Measurements from ENCODE around the gene NKRF. TPM values are rescaled to one million over a fixed set of nuclear protein-coding genes. Genes with fewer than 3 reads are reported as not detected.
A peak's percentile ranks its signal among the peaks of the same experiment; 100 is the strongest.
"Not testable (repeated sequence)": the region's sequence is repeated elsewhere in the genome, so short reads cannot be mapped to it uniquely, and the experiment has no call there.

NKRF gene
- polyA plus RNA-seq (2012; ENCODE audit: insufficient read depth, insufficient read length) = 14.3 TPM

DNA sequence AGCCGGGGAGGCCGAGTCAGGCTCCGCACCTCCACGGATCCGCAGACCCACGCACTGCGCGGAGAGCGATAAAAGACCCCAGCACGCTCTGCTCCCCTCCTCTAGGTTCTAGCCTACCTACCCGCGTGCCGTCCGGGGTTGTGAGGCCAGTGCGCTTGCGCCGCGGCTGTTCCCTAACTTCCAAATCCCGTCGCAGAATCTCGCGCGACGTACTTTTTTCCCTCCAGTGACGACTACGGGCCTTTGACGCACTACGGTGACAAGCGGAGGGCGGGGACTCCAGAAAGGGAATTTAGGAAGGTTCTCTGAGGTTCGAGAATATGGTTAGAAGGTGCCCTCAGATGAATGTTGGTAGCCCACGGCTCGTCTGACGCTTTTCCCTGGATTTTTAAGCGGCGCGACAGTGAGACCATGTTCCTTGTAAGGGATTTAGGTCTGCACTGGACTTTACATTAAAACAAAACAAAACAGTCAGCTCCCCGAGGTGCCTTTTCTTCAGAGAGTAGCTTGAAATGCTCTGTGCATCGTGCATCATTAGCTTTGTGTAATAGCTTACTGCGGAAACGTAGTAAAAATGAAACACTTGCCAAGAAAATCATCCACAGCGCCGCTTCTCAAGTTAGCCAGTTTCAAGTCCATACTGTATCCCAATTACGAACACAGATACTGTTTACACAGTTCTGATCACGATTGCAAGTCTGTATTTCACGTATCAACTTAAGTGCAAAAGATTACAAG lies at the start of gene NKRF:
Gene NKRF (minus strand): TSS at position 145 of the 738 bp plus-strand sequence.
- peak; percentile 87 for DNase-seq (ENCODE audit: low read depth, low spot score)

DNA sequence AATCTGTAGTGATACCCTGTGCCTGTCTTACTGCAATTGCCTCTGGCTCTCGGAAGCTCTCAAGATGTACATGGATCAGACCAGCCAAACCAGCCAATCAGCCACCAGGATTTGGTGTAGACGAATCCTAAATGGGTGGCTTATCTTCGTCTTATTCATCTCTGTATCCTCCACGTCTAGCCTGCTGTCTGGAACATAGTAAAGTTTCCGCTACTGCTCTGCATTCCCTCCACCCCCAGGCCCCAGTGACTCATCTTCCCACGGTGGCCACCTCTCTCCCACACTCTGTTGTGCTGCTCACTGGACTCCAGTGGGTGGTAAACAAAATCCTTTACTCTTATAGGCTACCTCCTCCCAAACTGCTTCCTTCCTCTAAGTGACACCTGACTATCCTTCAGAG lies 48.9 kb upstream of the NKRF start:
- H3K4me3 ChIP-seq (ENCODE audit: low read length) = no peak overlapping the region
- DNase-seq (ENCODE audit: low read depth, low spot score) = no peak

More for the DNA sequence above, at the start of gene NKRF:
- H3K4me3 ChIP-seq (ENCODE audit: low read length) = peak within 1 kb of the TSS; percentile 79

DNA sequence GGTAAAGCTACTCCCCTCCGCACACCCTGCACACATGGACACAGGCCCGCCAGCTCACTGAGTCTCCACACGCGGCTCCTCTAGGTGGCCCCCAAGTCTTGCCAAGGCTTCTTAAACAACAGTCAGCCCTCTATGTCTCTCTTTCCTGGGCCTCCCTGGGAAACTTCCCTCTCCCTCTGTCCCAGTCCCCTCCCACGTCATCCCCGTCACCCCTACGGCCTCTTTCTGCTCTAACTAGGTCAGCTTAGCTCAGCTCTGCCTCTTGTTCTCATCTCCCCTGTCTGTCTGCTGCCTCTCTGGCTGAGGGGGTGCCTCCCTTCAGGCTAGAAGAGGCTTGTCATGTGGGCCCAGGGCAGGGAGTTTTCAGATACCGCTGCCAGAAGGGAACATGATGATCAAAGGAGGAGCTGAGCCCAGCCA lies 47.9 kb upstream of the NKRF start:
- no peak for DNase-seq (ENCODE audit: low read depth, low spot score)
- H3K4me3 ChIP-seq (ENCODE audit: low read length) = no peak overlapping the region

DNA sequence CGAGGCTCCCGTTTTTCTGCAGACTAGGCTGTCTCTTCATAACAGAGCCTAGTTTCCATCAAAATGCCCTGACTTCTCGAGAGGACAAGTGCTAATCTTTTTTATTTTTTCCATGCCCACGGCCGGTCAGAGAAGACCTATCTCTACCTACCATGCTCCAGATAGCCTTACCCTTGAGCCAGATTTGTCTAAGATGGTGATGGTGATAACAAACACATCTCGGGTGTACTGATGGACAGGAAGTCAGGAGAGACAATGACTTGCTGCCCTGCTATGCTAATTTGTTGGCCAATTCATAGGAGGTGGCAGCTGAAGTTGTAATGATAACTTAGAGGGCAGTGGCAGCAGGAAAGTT lies 42.2 kb upstream of the NKRF start:
- no peak overlapping the region for H3K4me3 ChIP-seq (ENCODE audit: low read length)
- DNase-seq (ENCODE audit: low read depth, low spot score) = no peak

DNA sequence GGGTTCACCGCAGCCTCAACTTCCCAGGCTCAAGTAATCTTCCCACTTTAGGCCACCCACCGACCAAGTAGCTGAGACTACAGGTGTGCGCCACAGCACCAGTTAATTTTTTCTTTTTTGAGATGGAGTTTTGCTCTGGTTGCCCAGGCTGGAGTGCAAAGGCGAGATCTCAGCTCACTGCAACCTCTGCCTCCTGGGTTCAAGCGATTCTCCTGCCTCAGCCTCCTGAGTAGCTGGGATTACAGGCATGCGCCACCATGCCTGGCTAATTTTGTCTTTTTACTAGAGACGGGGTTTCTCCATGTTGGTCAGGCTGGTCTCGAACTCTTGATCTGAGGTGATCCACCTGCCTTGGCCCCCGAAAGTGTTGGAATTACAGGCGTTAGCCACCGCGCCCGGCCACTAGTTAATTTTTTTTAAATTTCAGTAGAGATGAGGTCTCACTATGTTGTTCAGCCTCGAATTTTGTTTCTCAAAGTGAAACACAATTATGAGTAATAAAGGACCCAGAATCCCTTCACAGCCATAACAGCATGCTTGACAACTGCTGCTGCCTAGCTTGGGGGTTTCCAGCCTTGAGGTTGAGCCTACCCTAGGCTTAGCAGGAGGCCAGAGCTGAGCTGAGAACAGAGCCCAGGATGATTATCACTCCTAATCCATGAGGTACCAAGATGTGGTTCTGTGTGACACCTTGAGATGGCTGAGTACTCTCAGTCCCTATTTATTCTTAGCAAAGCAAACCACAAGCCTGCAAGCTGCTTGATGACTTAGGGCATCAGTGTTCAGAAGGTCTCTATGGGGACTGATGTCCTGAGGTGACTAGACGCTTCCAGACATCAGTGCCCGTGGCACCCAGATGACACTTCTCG lies 41.6 kb upstream of the NKRF start:
- DNase-seq (ENCODE audit: low read depth, low spot score) = no peak

DNA sequence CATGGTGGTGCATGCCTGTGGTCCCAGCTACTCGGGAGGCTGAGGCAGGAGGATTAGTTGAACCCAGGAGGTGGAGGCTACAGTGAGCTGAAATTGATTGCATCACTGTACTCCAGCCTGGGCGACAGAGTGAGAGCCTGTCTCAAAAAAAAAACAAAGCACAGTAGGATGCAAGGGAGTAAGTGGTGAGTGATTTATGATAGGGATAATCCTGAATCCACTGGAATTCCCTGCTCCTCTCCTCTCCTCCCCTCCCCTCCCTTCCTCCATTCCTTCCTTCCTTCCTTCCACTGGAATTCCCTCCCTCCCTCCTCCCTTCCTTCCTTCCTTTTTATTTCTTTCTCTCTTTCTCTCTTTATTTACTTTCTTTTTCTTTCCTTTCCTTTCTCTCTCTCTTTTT lies 40.9 kb upstream of the NKRF start:
- DNase-seq (ENCODE audit: low read depth, low spot score) = no peak
- no peak overlapping the region for H3K4me3 ChIP-seq (ENCODE audit: low read length)

More for the DNA sequence above, 41.6 kb upstream of the NKRF start:
- no peak overlapping the region for H3K4me3 ChIP-seq (ENCODE audit: low read length)

DNA sequence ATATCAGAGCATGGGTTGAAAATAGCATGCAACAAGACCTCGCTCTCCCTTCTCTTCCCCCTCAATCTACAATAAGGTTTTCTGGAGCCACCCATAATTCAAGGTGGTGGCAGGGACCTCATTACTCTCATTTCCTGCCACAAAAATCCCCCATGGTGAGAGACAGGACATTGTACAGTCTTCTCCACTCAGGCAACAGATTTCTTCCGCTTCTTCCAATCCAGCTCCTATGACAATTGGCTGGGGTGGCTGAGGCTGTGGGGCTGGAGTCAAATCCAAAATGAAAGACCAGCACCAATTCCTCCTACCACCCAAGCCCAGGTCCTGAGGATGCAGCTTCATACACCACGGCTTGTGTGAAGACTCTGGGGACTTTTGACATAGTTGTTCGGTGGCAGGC lies 40.3 kb upstream of the NKRF start:
- H3K4me3 ChIP-seq (ENCODE audit: low read length) = no peak overlapping the region
- DNase-seq (ENCODE audit: low read depth, low spot score) = no peak

DNA sequence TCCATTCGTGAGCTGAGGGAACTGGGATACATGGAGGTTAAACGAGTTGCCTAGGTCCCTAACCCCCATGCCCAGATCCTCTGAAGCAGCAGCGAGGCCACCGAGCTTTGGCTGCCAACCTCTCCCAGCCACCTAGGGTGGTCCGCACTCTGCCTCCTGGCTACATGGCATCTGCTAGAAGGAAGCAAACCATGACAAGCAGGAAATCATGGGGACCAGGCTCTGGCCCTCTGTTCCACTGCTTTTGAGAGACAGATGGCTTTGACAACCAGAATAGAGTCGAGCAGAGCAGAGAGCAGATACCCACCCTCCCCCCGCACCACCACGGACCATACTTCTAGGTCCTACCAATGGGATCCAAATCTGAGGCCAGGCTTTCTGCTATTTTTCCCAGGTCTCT lies 37.5 kb upstream of the NKRF start:
- no peak overlapping the region for H3K4me3 ChIP-seq (ENCODE audit: low read length)
- no peak for DNase-seq (ENCODE audit: low read depth, low spot score)

DNA sequence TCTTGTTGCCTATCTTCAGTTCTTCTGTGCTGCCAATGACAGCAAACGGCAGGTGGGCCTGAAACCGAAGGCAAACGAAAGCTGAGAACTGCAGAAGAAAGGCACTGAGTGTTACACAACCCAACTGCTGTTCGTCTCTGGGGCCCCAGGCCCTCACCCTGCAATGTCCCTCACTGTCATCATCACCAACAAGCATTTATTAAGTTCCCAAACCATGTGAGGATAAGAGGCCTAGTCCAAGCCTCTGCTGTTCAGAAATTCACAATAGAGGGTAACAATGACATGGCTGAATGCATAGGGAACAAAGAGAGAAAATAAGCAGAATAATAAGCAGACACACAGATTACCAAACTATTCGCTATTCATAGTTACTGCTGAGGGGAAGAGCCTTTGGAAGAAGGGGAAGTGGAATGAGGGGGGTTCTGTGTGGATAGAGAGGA lies 34.5 kb upstream of the NKRF start:
- no peak overlapping the region for H3K4me3 ChIP-seq (ENCODE audit: low read length)
- DNase-seq (ENCODE audit: low read depth, low spot score) = no peak

DNA sequence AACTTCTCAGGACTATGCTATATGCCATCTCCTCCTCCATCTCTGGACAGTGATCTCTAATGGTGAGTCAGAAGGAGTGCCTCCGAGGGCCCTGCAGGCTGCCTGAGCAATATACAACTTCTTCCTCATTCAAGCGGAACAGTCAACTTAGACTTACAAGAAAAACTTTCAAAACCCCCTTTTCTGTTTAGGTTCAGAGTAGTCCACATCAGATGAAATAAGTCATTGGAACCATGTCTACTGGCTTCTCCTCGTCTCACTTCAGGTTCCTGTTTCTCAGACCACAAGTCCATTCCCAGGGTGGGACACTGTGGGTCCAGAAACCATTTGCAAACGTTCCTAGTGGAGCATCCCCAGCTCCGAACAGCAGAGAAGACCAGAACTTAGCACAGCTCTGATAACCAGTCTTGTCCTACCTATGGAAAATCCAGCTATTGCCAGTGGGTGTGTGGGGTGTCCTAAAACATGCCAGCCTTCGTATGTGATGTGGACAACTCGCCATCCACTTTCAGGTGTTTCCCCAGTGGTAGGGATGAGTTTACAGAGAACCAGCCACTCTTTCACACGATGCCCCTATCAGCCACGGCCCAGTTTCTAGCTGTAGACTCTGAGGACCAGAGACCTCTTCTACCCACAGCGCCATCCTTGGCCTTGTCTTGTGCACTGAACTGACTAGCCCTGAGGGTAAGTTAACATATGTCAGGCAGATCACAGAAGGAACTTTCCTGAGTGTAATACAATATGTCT lies 32.7 kb upstream of the NKRF start:
- H3K4me3 ChIP-seq (ENCODE audit: low read length) = no peak overlapping the region
- no peak for DNase-seq (ENCODE audit: low read depth, low spot score)

DNA sequence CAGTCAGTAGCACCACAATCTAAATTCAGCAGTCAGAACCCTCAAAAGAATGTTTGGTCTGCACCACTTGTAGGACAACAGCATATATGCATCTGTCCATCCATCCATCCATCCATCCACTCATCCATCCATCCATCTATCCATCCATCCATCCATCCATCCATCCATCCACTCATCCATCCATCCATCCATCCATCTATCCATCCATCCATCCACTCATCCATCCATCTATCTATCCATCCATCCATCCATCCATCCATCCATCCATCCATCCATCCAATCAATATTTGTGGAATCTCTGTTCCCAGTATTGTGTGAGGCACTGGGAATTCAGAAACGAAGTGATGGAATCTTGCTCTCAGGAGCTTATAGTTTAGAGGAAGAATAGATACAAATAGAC lies 31.2 kb upstream of the NKRF start:
- DNase-seq (ENCODE audit: low read depth, low spot score); H3K4me3 ChIP-seq (ENCODE audit: low read length): not testable (repeated sequence)

DNA sequence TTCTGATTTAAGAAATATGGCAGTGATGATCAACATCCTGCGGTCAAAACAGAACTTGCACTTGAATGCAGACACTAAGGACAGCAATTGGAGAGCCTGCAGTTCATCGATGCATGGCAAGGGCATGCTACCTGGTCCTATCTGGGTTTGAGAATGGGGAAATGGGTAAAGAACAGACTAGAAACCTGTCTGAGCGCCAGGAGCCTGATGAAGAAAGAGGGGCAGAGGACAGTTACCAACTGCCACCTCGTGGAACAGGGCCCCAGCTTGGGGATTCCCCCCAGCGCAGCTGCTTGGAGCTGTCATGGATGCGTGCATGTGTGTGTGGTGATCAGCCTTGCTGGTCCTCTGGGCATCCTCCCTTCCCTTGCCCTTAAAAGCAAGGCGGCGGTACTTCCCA lies 30.2 kb upstream of the NKRF start:
- H3K4me3 ChIP-seq (ENCODE audit: low read length) = no peak overlapping the region
- DNase-seq (ENCODE audit: low read depth, low spot score) = no peak

DNA sequence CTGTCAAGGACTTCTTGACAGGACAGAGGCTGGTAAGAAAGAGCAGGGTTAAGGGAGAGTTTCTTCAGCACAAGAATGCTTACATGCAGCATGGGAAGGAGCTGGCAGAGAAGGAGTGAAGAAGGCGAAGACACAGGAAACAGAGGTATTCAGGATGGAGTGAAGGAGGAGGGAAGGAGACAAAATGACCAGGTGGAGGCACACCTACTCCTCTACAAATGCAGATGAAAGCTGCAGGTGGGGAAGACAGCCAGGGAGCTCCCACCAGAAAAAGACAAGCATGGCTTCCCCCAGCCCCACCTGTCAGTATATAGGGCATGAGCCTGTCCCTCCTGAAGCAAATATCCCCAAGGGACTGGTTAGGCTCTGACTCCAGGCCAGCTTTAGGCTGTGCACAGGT lies 29.6 kb upstream of the NKRF start:
- H3K4me3 ChIP-seq (ENCODE audit: low read length) = no peak overlapping the region
- DNase-seq (ENCODE audit: low read depth, low spot score) = no peak

DNA sequence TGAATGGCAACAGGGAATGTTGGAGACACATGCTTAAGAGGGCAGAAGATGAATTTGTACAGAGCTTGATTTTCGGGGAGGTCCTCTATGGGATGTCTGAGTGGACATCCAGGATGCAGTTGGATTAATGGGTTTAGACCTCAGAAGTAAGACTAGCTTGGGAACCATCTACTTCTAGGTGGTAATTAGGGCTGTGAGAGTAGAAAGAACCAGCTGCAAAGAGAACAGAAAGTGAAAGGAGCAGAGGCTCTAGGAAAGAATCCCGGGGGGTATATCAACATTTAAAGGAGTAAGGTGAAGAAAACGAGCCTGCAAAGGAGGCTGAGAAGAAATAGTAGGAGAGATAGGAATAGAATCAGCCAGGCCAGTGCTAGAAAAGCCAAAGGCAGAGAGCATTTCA lies 29.0 kb upstream of the NKRF start:
- no peak for DNase-seq (ENCODE audit: low read depth, low spot score)
- H3K4me3 ChIP-seq (ENCODE audit: low read length) = no peak overlapping the region

DNA sequence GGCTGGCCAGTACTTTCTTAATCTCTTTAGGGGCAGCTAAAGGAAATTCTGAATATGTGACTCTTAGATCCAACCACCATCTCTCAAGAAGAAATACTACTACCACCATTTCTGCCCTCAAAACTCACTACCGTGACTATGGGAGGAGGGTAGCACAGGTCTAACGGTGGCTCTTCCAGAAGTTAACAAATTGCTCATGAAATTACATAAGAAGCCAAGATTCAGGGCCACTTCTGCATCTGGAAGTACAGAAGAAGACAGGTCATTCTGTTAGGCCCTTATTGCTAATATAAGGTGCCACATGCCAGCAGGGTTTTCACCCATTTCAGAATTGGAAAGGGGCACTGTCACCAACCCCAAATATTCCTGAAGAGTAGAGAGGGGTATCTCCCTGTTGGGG lies 19.6 kb upstream of the NKRF start:
- DNase-seq (ENCODE audit: low read depth, low spot score) = no peak
- no peak overlapping the region for H3K4me3 ChIP-seq (ENCODE audit: low read length)

DNA sequence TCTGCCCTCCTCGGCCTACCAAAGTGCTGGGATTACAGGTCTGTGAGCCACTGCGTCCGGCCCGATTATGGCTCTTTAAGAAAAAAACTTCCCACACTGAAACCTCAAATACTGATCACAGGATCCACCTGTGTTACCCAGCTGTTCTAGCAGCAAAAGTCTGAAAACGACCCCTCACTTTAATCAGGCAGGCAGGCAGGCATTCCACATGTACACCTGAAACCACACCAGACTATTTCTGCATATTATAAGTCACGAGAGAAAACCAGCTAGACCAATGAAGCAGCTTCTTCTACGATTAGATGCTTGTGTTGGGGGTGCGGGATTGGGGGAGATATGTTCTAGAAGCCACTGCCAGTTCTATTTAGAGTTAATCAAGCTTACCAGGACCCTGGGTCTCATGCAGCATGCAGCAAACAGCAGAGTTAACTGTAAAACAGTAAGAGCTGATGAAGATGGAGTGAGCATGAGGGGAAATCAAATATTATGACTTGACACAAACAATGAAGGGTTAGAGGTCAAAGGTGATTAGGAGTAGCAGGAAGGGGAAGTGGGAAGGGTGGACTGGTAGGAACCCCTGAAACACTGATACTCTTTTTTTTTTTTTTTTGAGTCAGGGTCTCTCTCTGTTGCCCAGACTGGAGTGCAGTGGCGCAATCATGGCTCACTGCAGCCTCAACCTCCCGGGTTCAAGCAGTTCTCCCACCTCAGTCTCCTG lies 18.9 kb upstream of the NKRF start:
- peak; percentile 62 for DNase-seq (ENCODE audit: low read depth, low spot score)
- no peak overlapping the region for H3K4me3 ChIP-seq (ENCODE audit: low read length)

DNA sequence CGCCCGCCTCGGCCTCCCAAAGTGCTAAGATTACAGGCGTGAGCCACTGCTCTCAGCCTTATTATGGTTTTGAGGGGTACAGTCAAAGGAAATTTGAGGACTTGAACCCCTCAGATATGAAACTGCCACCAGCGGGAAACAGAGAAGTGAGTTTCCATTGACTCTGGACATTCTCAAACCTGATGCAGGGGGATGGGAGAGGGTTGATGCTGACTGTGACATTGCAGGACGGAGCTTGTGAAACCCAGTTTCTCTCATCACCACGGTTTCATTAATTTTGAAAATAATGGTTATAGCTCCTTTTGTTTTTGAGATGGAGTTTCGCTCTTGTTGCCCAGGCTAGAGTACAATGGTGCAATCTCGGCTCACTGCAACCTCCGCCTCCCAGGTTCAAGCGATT lies 18.2 kb upstream of the NKRF start:
- H3K4me3 ChIP-seq (ENCODE audit: low read length) = no peak overlapping the region
- DNase-seq (ENCODE audit: low read depth, low spot score) = no peak

DNA sequence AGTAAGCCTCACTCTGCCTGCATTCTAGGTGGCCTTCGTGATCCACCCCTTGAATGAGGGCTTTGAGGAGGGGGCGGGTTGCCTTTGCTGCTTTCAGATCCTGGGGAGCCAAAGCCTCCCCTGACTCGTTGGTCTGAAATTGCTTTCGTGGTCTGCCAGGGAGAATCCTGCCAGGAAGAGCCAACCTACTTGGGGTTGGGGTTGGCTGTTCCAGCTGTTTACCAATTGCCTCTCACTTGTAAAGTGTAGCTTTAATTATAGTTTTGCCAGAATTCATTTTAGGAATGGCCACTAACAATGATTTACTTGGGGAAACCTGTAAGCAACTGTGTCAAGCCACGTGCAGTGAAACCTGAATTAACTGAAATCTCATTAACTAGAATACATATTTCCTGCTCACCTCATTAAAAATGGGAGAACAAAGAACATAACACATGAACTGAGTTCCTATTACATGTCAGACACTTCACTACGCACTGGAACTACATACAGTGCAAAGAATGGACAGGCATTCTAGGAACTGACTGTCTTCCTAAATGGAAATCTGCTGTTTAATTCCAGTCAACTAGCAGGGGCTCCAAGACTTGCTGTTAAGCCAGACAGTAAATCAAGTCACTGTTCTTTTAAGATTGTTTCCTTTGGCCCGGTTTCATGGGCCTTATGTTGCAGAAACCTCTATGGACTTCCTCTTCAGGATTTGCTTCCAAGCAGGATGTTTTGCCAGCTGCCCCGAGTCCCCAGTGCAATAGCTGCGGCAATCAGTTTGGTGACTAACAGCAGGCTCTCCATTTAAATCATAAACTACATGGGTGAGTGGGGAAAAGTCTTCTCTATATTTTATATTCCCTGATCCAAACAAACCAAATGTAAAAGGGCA lies 16.4 kb upstream of the NKRF start:
- DNase-seq (ENCODE audit: low read depth, low spot score) = no peak

More for the DNA sequence above, 16.4 kb upstream of the NKRF start:
- no peak overlapping the region for H3K4me3 ChIP-seq (ENCODE audit: low read length)
